Upper lobe of right lung (tissue), 1 donor: ENCODE results near the gene INSC. TPM values are rescaled to one million over a fixed set of nuclear protein-coding genes. Genes with fewer than 3 reads are reported as not detected.

Experiments
- ATAC-seq: fragments of 200-7000 bp; cut with Tn5 transposase; one replicate; pipeline ENCODE4 v1.9.1; 2020; ENCODE audit warnings: mild to moderate bottlenecking, moderate library complexity
- DNase-seq: peaks from one replicate; pipeline ENCODE4 v3.0.0-alpha.2; 2020
- H3K27ac ChIP-seq: fragments of 200-600 bp; one replicate; pipeline ENCODE4 v1.8.0; 2022
- H3K27me3 ChIP-seq: fragments of 200-600 bp; one replicate; pipeline ENCODE4 v1.8.0; 2022; ENCODE audit warnings: mild to moderate bottlenecking
- H3K36me3 ChIP-seq: fragments of 200-600 bp; one replicate; pipeline ENCODE4 v1.8.0; 2022
- H3K4me1 ChIP-seq: fragments of 200-600 bp; one replicate; pipeline ENCODE4 v1.8.0; 2022
- H3K4me3 ChIP-seq: fragments of 200-600 bp; one replicate; pipeline ENCODE4 v1.8.0; 2022; ENCODE audit warnings: mild to moderate bottlenecking
- H3K9me3 ChIP-seq: fragments of 200-600 bp; one replicate; pipeline ENCODE4 v1.8.0; 2022
- CTCF ChIP-seq: fragments of 200-600 bp; IDR thresholded peaks from one replicate; pipeline ENCODE4 v1.8.0; 2022; ENCODE audit warnings: antibody characterized with exemption
- intact Hi-C: fragments of 100-400 bp; cut with DNase I; formaldehyde crosslinking; loops from one replicate; pipeline ENCODE4 v1.11.0; 2022
- total RNA-seq: library from RNA; stranded (reverse); fragmentation: NEBNext Ultra II Directional; extraction: Animal tissue kit (Norgen Biotek cat#: 25700); gene quantifications from one replicate; pipeline ENCODE4 v1.2.1, GENCODE V29; 2021
- donor health status: DM: no; HTN: yes; CAD: no; lungs with severe emphysema.

Gene INSC
- total RNA-seq, 1 donor from 2014 or later: 0.96 TPM

- no peak overlapping the region for H3K4me3 ChIP-seq
- no peaks in the 10 kb centered on the region for H3K4me1 ChIP-seq
- TF ChIP-seq CTCF: no peak
- no peaks in the 10 kb centered on the region for H3K9me3 ChIP-seq
- DNase-seq (no peak), ATAC-seq (no peak)
- no peaks in the 10 kb centered on the region for H3K36me3 ChIP-seq
- no peak overlapping the region for H3K27ac ChIP-seq
- intact Hi-C loops: no loop called here
- no peaks in the 10 kb centered on the region for H3K27me3 ChIP-seq
These were observed 87.9 kb downstream of the INSC start for GRCh38 chr11:15202626-15203025.

GRCh38 chr11:15204711-15205110 lies 90.0 kb downstream of the INSC start:
- H3K27ac ChIP-seq: no peak overlapping the region

GRCh38 chr11:15206791-15207190 lies 92.1 kb downstream of the INSC start:
- ATAC-seq (no peak), DNase-seq (no peak)
- Histone ChIP-seq H3K9me3 (no peaks in the 10 kb centered on the region), H3K27me3 (no peaks in the 10 kb centered on the region), H3K27ac (no peak overlapping the region), H3K4me3 (no peak overlapping the region), H3K4me1 (no peaks in the 10 kb centered on the region), H3K36me3 (no peaks in the 10 kb centered on the region)
- no peak for TF ChIP-seq CTCF
- intact Hi-C loops: loop anchor here (5.0 kb wide), 1 partner anchor 99 kb away; no protein-coding TSS in a partner anchor

More at GRCh38 chr11:15204711-15205110, 90.0 kb downstream of the INSC start:
- Histone ChIP-seq H3K4me1 (no peaks in the 10 kb centered on the region), H3K4me3 (no peak overlapping the region), H3K9me3 (no peaks in the 10 kb centered on the region), H3K27me3 (no peaks in the 10 kb centered on the region), H3K36me3 (no peaks in the 10 kb centered on the region)
- no peak for ATAC-seq
- TF ChIP-seq CTCF: no peak
- intact Hi-C loops: loop anchor here (5.0 kb wide), 1 partner anchor 97 kb away; no protein-coding TSS in a partner anchor
- no peak for DNase-seq

- H3K4me3 ChIP-seq: no peak overlapping the region
- H3K36me3 ChIP-seq: no peaks in the 10 kb centered on the region
- no peaks in the 10 kb centered on the region for H3K4me1 ChIP-seq
- peak; percentile 82 for DNase-seq
- no peaks in the 10 kb centered on the region for H3K9me3 ChIP-seq
- no peak overlapping the region for H3K27ac ChIP-seq
- no peaks in the 10 kb centered on the region for H3K27me3 ChIP-seq
- intact Hi-C loops: loop anchor here (5.0 kb wide), 1 partner anchor 101 kb away; no protein-coding TSS in a partner anchor
- ATAC-seq: peak; percentile 92
- TF ChIP-seq CTCF: peak; percentile 92
These were observed 93.9 kb downstream of the INSC start for GRCh38 chr11:15208378-15209222.

GRCh38 chr11:15212876-15213275 lies 98.2 kb downstream of the INSC start:
- DNase-seq (no peak), ATAC-seq (no peak)
- Histone ChIP-seq H3K4me1 (no peaks in the 10 kb centered on the region), H3K27ac (no peak overlapping the region), H3K4me3 (no peak overlapping the region), H3K27me3 (no peaks in the 10 kb centered on the region), H3K36me3 (no peaks in the 10 kb centered on the region), H3K9me3 (no peaks in the 10 kb centered on the region)
- TF ChIP-seq CTCF: no peak
- intact Hi-C loops: no loop called here
